A549 treated with Hydrocortisone at 1 μM for 4 hours (cell line): Measurements from ENCODE around the gene ADGRB3. TPM values are rescaled to one million over a fixed set of nuclear protein-coding genes. Genes with fewer than 3 reads are reported as not detected.

ENCODE experiments used
- total RNA-seq: library from RNA; stranded (reverse); fragments of 200-300 nt; extraction: Qiagen RNA extraction; gene quantifications from 5 replicates; pipeline ENCODE4 v1.2.3, GENCODE V29; 2022

ADGRB3 gene
- not detected in 5 replicates for total RNA-seq

GRCh38 chr6:68634726-68635411, at the start of gene ADGRB3:
Gene ADGRB3, plus strand, starts transcription at chr6:68635282. Its CDS starts 3,394 bp downstream, at chr6:68638676.

